Mononuclear cell (primary cell): Measurements from ENCODE around the gene EFHD2. TPM values are rescaled to one million over a fixed set of nuclear protein-coding genes. Genes with fewer than 3 reads are reported as not detected.
"Not testable (repeated sequence)": the region's sequence is repeated elsewhere in the genome, so short reads cannot be mapped to it uniquely, and the experiment has no call there.

Experiments
- H3K27me3 ChIP-seq: 2 replicates; pipeline ENCODE4 v1.6.0; 2011; ENCODE audit warnings: low read length, control low read depth; ENCODE audit not compliant: insufficient read depth
- H3K4me1 ChIP-seq: 2 replicates; pipeline ENCODE4 v1.5.1; 2011; ENCODE audit warnings: mild to moderate bottlenecking, low read length, control low read depth; ENCODE audit not compliant: insufficient read depth
- H3K4me3 ChIP-seq: 2 replicates; pipeline ENCODE4 v1.5.1; 2011; ENCODE audit warnings: mild to moderate bottlenecking, low read length, moderate library complexity
- H3K9me3 ChIP-seq: 2 replicates; pipeline ENCODE4 v1.5.1; 2011; ENCODE audit warnings: low read depth, mild to moderate bottlenecking, control low read depth, low read length
- total RNA-seq: library from RNA; depleted of rRNA; stranded (reverse); fragments of >200 nt; gene quantifications from one replicate; pipeline ENCODE4 v1.2.3, GENCODE V29; 2012

EFHD2 gene
- total RNA-seq, 1 donor = 201 TPM

- peaks cover 17% of the 10 kb centered on the region for H3K4me1 ChIP-seq
- not testable (repeated sequence) for H3K27me3 ChIP-seq, H3K4me3 ChIP-seq, H3K9me3 ChIP-seq
Measured at GRCh38 chr1:15428252-15428651, 18.6 kb downstream of the EFHD2 start.

- Histone ChIP-seq H3K4me1 (peaks cover 14% of the 10 kb centered on the region), H3K4me3 (no peak overlapping the region), H3K27me3 (no peaks in the 10 kb centered on the region)
Measured at GRCh38 chr1:15428815-15429435, 19.2 kb downstream of the EFHD2 start.

GRCh38 chr1:15429701-15430149 lies 20.0 kb downstream of the EFHD2 start:
- H3K4me3 ChIP-seq = no peak overlapping the region
- no peaks in the 10 kb centered on the region for H3K27me3 ChIP-seq
- H3K4me1 ChIP-seq = peaks cover 19% of the 10 kb centered on the region
- no peaks in the 10 kb centered on the region for H3K9me3 ChIP-seq

More at GRCh38 chr1:15428815-15429435, 19.2 kb downstream of the EFHD2 start:
- H3K9me3 ChIP-seq = no peaks in the 10 kb centered on the region

GRCh38 chr1:15430787-15431570 lies 21.3 kb downstream of the EFHD2 start:
- Histone ChIP-seq H3K4me3 (no peak overlapping the region), H3K27me3 (no peaks in the 10 kb centered on the region), H3K4me1 (peaks cover 20% of the 10 kb centered on the region), H3K9me3 (no peaks in the 10 kb centered on the region)

GRCh38 chr1:15431571-15431948 lies 21.9 kb downstream of the EFHD2 start:
- H3K27me3 ChIP-seq = no peaks in the 10 kb centered on the region

GRCh38 chr1:15432324-15432723 lies 22.6 kb downstream of the EFHD2 start:
- Histone ChIP-seq H3K4me3 (no peak overlapping the region), H3K4me1 (peaks cover 17% of the 10 kb centered on the region), H3K27me3 (no peaks in the 10 kb centered on the region), H3K9me3 (no peaks in the 10 kb centered on the region)

More at GRCh38 chr1:15431571-15431948, 21.9 kb downstream of the EFHD2 start:
- Histone ChIP-seq H3K4me1 (peaks cover 17% of the 10 kb centered on the region), H3K4me3 (no peak overlapping the region), H3K9me3 (no peaks in the 10 kb centered on the region)

- peaks cover 17% of the 10 kb centered on the region for H3K4me1 ChIP-seq
- H3K9me3 ChIP-seq = no peaks in the 10 kb centered on the region
- no peaks in the 10 kb centered on the region for H3K27me3 ChIP-seq
- H3K4me3 ChIP-seq = no peak overlapping the region
Measured at GRCh38 chr1:15433471-15433870, 23.8 kb downstream of the EFHD2 start.

GRCh38 chr1:15434739-15435138 lies 25.1 kb downstream of the EFHD2 start:
- H3K9me3 ChIP-seq, H3K4me3 ChIP-seq, H3K27me3 ChIP-seq: not testable (repeated sequence)
- H3K4me1 ChIP-seq = peaks cover 12% of the 10 kb centered on the region

- H3K4me1 ChIP-seq = peaks cover 12% of the 10 kb centered on the region
- H3K4me3 ChIP-seq = no peak overlapping the region
- H3K27me3 ChIP-seq = no peaks in the 10 kb centered on the region
- no peaks in the 10 kb centered on the region for H3K9me3 ChIP-seq
Measured at GRCh38 chr1:15435239-15436077, 25.8 kb downstream of the EFHD2 start.

- no peak overlapping the region for H3K4me3 ChIP-seq
- no peaks in the 10 kb centered on the region for H3K27me3 ChIP-seq
- peaks cover 12% of the 10 kb centered on the region for H3K4me1 ChIP-seq
- H3K9me3 ChIP-seq = no peaks in the 10 kb centered on the region
Measured at GRCh38 chr1:15436881-15437442, 27.3 kb downstream of the EFHD2 start.

GRCh38 chr1:15439325-15439724 lies 29.6 kb downstream of the EFHD2 start:
- Histone ChIP-seq H3K4me3 (no peak overlapping the region), H3K27me3 (no peaks in the 10 kb centered on the region), H3K9me3 (no peaks in the 10 kb centered on the region), H3K4me1 (peaks cover 8% of the 10 kb centered on the region)

- H3K4me3 ChIP-seq = no peak overlapping the region
- H3K9me3 ChIP-seq = no peaks in the 10 kb centered on the region
- H3K27me3 ChIP-seq = no peaks in the 10 kb centered on the region
- H3K4me1 ChIP-seq = peaks cover under 1% of the 10 kb centered on the region
Measured at GRCh38 chr1:15440357-15440756, 30.7 kb downstream of the EFHD2 start.

GRCh38 chr1:15441247-15441646 lies 31.6 kb downstream of the EFHD2 start:
- Histone ChIP-seq H3K4me3 (no peak overlapping the region), H3K4me1 (no peaks in the 10 kb centered on the region), H3K27me3 (no peaks in the 10 kb centered on the region), H3K9me3 (no peaks in the 10 kb centered on the region)

- Histone ChIP-seq H3K4me1 (no peaks in the 10 kb centered on the region), H3K9me3 (no peaks in the 10 kb centered on the region), H3K4me3 (no peak overlapping the region), H3K27me3 (no peaks in the 10 kb centered on the region)
Measured at GRCh38 chr1:15442119-15442518, 32.4 kb downstream of the EFHD2 start.

- H3K4me3 ChIP-seq = no peak overlapping the region
Measured at GRCh38 chr1:15442759-15443158, 33.1 kb downstream of the EFHD2 start.

More at GRCh38 chr1:15442759-15443158, 33.1 kb downstream of the EFHD2 start:
- Histone ChIP-seq H3K4me1 (no peaks in the 10 kb centered on the region), H3K9me3 (no peaks in the 10 kb centered on the region), H3K27me3 (no peaks in the 10 kb centered on the region)
